Loucy (cell line): Measurements from ENCODE around the gene CENPU.

Source experiments
- EZH2phosphoT487 ChIP-seq: fragments of 200-600 bp; IDR thresholded peaks from 2 replicates; pipeline ENCODE4 v1.6.1; 2018; ENCODE audit warnings: antibody characterized with exemption, mild to moderate bottlenecking, moderate library complexity, borderline replicate concordance
- TF ChIP-seq, protein P1 (sequence below): fragments of 200-600 bp; sonication (generic); conservative IDR thresholded peaks from 2 replicates; pipeline ENCODE4 v1.5.1; 2014; ENCODE audit warnings: mild to moderate bottlenecking, antibody characterized with exemption, low read length

DNA sequence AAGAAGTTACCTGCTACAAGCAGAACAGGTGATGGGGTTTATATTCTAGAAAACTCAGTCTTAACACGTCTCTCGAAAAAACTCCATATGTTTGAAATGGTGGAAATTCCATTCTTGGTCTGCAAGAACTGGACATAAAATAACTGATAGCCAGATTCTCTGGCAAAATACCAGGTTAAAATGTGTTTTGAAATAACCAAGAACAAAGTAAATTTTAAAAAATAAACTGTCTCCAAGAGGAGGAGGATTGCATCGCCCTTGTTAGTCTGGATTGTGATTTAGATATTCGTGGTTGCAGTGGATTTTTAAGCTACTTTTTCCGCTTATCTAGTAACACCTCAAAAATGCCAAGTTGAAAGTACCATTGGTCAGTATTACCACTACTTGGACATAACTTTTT is 40.8 kb downstream of the CENPU start:
- TF ChIP-seq, protein P1, sequence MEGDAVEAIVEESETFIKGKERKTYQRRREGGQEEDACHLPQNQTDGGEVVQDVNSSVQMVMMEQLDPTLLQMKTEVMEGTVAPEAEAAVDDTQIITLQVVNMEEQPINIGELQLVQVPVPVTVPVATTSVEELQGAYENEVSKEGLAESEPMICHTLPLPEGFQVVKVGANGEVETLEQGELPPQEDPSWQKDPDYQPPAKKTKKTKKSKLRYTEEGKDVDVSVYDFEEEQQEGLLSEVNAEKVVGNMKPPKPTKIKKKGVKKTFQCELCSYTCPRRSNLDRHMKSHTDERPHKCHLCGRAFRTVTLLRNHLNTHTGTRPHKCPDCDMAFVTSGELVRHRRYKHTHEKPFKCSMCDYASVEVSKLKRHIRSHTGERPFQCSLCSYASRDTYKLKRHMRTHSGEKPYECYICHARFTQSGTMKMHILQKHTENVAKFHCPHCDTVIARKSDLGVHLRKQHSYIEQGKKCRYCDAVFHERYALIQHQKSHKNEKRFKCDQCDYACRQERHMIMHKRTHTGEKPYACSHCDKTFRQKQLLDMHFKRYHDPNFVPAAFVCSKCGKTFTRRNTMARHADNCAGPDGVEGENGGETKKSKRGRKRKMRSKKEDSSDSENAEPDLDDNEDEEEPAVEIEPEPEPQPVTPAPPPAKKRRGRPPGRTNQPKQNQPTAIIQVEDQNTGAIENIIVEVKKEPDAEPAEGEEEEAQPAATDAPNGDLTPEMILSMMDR = no peak
- no peak for TF ChIP-seq EZH2phosphoT487
